Activated CD4-positive, alpha-beta T cell treated with anti-CD3 and anti-CD28 coated beads, Interleukin-2, Interleukin-4, amounts not matched to agents 100 ng/mL and 50 ng/mL, durations not matched to agents 16 hours and 8 hours (primary cell): ENCODE data around the gene RSRC1.

Experiments used
- DNase-seq: peaks from one replicate; pipeline ENCODE4 v3.0.0-alpha.2; 2020; ENCODE audit warnings: low spot score

Gene RSRC1

DNA sequence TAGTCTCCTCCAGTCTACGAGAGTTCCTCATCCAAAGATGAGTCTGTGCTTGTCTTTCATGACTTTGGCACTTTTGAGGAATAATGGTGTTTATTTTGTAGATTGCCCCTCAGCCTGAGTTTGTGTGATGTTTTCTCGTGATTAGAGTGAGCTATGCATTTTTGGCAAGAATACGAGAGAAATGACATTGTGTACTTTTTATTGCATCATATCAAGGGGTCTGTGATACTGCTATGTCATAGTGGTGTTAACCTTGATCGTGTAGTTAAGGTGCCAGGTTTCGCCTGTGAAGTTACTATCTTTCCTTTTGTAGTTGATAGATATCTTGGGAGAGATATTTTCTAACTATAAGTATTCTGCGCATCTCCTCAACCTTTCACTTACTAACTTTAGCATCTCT, 18.9 kb downstream of the RSRC1 start:
- no peak for DNase-seq

DNA sequence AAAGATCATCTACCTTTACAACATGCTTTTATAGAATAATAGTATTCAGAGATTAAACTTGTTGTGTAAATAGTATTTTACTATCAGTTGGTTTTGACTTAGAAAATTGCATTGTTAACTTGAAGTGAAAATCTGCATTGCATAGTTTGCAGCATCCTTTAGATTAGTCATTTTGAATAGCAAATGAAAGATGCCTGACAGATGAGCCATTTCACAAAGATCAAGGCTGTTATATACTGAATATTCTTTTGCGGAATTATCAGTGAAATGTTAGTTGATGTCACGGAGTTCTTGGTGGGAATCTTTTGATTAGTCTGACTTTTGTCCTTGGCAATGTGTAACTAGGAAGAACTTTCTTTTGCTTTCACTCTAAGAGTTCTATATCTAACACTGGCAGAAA, 24.5 kb downstream of the RSRC1 start:
- DNase-seq, result no peak

DNA sequence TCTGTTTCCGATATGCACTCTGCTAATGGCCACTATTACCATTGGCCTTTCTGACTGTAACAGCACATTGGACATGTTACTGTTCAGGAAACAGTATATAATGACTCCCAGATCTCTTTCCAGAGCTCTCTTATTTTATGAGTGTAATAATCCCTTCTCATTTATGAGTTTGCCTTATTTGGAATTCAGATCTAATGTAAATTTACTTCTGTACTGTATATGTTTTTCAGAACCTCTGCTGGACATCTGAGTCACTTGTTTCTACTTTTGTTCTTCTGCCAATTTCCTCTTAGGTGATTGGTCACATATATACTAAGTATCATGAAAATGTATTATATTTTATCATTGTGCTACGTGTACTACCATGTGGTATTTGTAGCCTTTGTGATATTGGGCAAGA, 30.5 kb downstream of the RSRC1 start:
- DNase-seq, result no peak

DNA sequence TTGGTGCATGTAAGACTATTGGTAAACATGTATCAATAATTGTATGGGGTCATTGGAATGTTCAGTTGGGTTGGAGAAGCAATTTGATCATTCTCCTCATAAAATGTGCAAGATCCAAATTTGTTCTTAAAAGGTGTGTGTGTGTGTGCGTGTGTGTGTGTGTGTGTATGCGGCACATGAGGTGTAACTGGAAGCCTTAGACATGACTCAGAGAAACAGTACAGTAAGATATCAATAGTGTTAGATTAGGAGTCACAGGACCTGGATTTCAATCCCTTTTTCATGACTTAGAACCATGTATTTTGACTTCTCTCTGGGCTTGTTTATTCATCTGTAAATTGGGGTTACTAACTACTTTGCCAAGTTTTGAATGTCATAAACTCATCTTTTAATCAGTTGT, 38.3 kb downstream of the RSRC1 start:
- DNase-seq, result no peak

DNA sequence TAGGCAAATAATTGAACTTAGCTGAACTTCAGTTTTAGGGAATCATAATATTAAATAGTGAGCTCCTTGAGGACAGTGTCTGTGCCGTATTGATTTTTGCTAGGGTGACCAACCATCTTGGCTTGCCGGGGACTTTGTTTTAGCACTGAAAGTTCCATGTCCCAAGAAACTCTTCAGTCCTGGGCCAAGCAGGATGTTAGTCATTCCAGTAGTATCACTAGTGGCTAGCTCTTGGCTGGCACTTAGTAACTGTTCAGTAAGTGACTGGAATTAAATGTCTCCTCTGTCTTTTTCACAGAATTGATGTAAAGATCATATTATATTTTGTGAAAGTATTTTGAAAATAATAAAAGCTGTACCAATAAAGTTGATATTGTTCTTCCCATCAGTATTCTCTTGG, 42.3 kb downstream of the RSRC1 start:
- peak; percentile 43 for DNase-seq

DNA sequence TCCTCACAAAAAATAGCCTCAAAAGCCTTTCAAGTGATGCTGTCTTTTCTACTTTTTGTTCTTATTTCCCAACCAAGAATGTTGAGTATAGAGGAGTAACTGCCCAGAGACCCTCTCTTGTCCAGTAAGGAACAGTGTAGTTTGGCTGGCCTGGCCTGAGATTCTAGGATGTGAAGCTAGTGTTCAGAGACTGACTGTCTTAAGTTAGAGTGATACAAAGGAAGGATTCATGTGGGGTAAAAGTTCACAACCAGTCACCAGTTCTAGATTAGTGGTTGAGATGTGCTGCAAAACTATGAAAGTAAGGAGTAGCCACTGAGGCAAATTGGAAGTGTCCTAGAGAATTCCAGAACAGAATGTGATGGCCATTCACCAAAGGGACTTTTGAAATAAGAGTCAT, 49.1 kb downstream of the RSRC1 start:
- no peak for DNase-seq

DNA sequence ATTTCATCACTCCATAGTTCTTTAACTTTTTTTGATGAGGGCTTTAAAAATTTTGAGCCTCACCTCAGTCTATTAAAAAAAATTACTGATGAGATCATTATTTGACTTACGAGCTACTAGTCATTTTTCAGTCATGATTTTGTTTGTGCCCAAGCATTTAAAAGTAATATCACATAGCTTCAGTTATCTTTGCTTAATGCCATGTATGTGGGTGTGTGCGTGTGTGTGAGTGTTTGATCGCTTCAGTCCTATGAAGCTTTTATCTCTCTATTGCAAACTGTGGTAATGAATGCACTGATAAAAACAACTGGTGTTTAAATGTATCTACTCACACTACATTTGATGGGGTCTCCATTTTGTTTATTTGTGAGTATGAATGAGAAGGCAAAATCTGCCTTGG, 49.8 kb downstream of the RSRC1 start:
- DNase-seq, result no peak

DNA sequence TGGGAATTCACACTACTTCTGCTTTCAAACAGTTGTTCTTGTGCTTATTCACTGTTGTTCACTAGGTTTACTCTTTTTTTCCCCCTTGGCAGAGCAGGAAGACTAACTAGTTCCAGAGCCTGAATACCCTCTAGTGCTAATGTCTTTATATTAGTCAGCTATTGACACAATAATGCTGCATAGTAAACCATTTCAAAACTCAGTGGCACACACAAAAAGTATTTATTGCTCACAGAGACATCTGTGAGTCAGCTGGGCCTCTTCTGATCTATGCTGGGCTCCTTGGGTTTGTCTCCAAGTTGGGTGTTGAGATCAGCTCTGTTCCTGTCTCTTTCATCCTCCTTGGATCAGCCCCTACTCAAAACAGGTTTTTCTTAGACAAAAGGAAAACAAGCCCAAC, 51.1 kb downstream of the RSRC1 start:
- DNase-seq, result no peak

DNA sequence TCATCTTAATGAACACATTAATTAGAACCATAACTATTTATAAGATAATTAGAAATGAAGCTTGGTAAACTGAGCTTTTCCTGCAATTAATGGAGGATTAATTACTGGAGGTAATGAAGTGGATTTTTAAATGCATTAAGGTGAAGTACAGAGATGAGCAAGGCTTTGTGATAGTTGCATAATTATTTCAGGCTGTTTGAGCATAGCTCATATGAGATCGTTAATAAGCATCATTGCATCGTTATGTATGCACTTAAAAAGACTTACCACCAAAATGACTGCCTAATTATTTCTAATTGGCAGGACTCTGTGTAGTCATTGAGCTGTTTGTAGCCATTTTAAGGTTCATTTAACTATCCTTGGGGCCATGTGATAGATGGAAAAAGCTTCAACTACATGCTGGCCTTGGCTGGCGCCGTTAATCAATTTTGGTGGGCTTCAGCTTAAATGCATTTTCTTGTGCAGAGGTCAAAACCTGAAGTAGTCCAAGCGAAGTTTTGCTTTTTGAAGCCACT, 55.3 kb downstream of the RSRC1 start:
- DNase-seq, result no peak

DNA sequence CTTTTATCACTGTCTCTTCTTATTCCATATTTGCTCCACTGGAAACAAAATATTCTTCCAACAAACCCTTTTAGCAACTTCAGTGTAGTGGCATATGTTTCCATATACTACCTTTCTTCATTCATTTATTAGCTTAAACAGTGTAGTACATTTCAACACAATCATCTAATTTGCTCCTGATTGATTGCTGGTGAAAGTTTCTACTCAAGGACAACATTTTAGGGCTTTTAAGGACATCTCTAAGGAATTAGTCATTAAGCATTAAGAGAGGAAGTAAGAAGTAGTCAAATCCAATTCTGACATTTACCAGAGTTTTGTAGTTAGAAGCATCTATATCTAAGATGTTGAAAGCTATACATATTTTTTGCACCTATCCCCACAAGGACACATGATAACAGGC, 55.8 kb downstream of the RSRC1 start:
- DNase-seq, result no peak

DNA sequence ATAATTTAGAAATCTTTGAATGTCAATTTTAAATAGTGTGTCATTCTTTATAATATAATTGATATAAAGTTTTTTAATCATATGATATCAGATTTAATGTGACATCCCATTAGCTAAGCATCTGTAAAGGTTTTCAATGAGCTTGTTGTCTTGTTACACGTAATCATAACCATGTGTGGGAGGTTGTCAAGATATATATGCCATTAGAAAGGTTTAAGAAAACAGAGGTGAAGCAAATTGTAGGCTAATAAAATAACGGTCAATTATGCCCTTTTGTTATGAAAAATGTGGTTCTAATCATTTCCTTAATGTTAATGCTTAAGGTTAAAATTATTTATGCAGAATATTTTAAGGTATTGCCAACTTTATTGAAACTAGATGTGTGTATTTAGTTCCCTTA, 56.3 kb downstream of the RSRC1 start:
- no peak for DNase-seq

DNA sequence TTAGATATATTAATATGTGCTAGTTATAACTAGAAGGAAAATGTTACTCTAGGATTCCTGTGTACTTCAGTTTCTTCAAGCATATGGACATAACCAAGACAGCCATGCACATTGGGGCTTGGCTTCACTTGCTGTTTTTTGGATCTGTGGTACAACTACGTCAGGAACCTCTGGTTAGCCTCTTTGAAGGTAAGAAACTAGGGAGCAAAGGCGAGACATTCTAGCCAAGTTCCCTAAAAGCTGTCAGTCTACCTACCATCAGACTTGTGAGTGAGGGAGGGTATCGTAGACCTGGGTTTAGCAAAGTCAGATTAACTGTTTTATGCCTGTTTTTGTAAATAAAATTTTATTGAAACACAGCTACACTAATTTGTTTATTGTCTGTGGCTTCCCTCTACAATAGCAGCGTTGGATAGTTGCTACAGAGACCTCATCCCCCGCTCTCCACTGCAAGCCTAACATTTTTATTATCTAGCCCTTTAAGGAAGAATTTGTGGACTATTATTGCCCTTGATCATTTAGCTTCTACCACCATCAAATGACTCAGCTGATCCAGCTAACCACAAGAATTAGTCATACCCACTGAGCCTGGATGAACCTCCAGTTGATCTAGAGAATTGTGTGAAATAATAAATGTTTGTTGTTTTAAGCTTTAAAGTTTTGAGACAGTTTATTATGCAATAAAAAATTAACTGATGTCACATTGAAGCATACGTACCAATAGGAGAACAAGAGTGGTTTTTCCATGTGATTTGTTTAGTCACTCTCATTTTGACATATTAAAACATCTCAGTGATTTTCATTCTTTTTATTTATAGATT, 58.1 kb downstream of the RSRC1 start:
- peak; percentile 42 for DNase-seq

DNA sequence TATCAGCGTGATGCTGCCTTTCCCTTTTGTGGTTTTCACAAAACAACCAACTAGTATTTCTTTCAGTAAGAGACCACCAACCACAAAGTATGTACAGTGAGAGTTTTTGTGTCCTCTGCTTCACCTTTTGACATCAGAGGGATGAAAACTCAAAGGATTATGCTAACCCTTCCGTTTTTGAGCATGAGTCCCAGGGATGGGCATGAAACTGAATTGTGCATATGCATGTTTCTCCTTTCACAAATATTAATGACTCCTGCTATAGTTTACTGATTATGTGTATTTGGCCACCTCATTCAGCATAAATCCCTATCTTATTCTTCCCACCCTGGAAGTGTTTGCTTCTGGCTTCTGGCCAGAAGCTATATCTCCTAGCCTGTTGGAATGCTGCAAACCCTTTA, 59.2 kb downstream of the RSRC1 start:
- DNase-seq, result no peak

DNA sequence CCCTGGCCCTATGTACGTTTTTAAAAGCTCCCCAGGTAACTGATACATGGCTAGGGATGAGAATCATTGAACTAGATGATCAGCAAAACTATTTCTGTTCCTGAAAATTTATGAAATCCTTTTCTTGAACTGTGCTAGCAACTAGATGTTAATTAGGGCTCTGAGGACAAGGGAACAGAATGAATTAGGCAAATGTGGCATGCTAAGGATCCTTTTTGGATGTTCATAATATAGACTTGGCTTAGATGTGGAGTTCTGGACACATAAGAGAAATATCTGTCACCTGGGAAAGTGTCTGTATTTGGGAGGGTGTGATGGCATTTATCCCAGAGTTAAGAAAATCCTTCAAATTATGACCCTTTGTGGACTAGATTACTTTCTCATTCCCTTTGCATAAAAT, 71.2 kb downstream of the RSRC1 start:
- no peak for DNase-seq

DNA sequence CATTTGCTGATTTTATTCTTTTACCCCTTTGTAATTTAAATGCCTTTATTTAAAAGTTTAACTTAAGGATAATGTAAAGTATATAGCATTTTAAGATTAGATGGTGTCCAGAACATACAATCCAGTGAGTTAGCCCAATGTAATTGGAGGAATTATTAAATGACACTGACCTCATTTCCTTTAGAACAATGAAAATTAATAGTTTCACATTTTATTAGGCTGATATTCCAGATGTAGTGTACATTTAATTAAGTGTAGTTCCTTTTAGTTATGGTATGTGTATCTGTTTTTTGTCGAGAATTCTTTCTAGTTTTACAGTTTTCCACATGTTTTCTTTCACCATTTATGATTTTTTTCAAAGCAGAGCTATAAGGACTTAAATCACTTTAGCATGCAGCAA, 75.8 kb downstream of the RSRC1 start:
- DNase-seq, result no peak

DNA sequence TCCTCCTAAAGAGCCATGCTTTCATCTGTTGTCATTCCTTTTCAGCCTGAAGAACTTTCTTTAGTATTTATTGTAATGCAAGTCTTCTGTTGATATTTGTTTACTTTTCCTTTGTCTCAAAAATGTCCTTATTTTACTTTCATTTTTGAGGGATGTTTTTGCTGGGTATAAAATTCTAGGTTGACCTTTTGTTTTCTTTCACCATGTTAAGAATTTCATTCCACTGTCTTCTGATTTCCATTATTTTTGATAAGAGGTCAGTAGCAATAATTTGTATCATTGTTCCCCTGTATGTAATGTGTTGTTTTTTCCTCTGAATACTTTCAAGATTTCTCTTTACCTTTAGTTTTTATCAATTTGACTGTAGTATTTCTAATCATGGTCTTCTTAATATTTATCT, 91.1 kb downstream of the RSRC1 start:
- no peak for DNase-seq

DNA sequence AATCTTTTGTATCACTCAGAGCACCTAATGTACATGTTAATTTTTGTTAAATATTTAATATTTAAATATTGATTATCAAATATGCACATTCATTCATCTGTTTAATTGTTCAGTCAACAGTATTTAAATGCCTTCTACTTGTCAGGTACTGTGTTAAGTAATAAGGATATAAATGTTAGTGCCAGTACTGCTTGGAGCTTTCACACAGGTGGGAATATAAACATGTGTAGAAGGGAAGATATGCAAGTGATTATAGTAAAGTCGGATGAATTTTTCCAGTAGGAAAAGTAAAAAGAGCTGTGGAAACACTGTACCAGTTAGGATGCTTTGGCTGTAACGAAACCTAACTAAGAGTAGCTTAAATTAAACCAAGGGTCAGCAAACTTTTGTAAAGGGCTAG, 95.4 kb downstream of the RSRC1 start:
- DNase-seq, result no peak

DNA sequence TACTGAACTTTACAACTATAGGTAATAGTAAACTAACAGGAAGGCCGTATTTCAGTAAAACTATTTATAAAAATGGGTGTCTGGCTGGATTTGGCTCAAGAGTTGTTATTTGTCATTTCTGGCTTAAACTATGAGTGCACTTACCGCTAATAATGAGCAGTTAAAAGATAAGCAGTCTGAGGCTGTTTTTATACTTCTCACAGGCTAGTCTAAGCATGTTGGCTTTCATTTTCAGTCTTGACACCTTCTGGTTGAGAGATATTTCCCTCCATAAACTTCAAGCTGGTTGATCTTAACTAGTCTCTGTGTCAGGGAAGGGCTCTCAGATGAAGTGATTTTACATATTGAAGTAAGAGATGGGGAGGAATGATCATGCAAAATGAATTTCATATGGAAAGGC, 96.1 kb downstream of the RSRC1 start:
- no peak for DNase-seq

DNA sequence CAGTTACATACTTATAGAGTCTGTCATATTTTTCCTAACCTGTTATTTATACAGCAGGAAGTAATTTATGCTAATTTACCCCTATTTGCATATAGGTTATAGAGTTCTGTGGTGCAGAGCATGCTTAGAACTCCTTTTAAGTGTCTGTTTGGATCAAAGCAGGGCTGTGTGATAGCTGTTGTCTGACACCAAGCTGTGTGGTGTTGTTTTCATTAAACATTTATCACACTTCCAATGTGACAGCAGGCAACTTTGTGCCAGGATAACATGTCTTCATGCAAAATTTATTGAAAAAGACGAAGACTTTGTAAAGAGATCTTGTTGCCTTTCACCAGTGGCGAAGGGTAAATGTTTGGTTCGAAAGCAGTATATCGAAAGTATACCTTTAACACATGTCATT, 100.2 kb downstream of the RSRC1 start:
- DNase-seq, result no peak

DNA sequence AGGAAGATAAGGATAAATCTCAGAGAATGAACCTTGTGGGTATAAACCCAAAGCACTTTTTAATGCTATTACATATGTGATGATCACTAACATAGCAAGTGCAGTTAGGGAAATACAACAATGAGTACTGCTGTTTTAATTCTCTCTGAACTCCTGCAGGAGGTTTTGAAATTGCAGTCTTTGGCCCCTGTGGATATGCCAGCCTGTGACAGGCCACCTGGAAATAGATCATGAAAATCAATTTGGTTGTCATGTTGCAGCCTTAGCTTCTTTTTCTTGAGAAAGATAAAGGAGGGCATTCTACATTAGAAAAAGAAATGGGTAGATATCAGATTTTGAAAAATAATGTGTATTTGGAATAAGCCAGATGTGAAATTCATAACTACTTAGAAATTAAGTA, 103.6 kb downstream of the RSRC1 start:
- DNase-seq, result no peak

DNA sequence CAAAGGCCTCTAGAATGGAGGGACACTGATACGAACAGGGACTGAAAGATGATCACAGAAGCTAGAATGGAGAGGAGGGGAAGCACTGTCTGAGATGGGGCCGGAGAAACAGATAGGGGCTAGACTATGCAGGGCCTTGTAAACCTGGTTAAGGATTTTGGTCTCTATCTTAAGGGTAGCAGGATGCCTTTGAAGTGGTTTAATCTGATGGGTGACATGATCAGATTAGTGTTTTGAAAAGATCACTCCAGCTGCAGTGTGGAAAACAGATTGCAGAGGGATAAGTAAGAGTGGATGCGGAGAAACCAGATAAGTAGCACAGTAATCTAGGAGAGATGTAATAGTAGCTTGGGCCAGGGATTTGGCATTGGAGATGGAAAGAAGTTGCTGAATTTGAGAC, 108.1 kb downstream of the RSRC1 start:
- no peak for DNase-seq

DNA sequence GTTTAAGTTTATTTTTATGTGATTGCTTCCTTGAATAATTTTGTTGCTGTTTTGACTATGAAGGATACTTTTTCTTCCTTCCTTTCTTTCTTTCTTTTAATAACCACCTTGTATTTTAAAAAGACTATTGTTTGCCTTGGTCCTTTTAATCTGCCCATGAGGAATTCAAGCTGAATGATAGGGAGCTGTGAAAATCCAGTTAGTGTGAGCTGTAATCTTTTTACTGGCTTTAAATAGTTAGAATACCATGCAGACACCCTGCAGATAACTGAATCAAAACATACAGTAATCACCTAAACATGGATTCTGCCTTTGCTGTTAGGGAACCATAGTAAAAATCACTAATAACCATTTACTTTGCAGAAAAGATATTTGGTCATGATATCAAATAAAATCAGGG, 110.7 kb downstream of the RSRC1 start:
- DNase-seq, result no peak

DNA sequence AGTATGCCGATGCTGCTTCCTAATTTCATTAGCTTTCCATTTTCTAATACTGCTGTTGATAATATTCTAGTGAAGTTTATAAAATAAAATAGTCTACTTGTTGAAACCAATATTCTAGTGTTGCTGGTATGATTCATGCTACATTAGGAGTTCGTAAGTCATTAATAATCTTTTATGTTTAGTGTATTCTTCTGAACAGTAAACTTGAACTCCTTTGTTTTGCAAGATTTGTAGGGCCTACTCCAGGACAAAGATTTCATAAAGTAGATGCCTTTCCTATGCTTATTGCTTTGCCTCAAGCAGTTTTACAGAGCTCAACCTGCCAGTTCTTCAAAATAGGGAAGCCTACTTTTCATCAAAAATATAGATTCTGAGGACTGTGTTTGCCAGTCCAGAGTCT, 111.5 kb downstream of the RSRC1 start:
- no peak for DNase-seq

DNA sequence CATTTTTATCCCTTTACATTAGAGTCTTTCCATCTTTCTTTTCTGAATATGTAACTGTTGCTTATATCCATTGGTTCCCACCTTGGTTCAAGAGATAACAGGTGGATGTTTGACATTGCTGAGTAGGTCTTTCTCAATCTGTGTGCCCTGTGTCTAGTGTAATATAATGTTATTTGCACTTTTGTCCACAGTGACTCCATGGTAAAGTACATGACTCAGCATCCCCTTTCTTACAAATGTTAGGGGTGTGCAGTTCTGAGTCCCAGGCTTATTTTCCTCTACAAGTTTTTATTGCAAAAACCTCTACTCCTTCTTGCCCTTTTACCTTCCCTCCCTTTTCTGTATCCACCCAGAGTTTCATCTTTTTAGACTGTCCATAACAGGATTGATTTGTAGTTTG, 116.5 kb downstream of the RSRC1 start:
- no peak for DNase-seq
